Measurements from ENCODE around the gene CTXN1.
"Not testable (repeated sequence)": the region's sequence is repeated elsewhere in the genome, so short reads cannot be mapped to it uniquely, and the experiment has no call there.

CTXN1 gene

DNA sequence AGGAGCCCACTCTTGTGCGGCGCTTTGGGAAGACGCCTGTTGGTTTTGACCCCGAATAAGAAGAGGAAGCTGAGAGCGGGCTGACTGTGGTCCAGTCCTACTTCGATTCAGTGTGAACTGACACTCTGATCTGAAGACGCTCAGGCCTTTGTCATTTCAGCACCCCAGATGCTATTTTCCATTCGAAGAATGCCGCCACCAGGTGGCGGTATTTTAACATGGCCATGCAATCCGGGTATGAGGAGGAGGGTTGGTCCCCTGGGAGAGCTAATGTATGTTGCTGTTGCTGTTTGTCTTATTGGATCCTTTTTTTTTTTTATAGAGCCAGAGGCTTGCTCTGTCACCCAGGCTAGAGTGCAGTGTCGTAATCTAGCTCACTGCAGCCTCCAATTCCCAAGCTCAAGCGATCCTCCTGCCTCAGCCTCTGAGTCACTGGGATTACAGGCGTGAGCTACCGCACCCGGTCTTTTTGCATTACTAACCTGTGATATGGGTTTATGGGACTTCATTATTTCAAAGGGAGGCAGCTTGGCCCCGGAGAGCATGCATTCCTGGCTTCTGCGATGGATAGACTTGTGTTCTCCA, 18.3 kb upstream of the CTXN1 start:
- peak; percentile 77 for FAIRE-seq

DNA sequence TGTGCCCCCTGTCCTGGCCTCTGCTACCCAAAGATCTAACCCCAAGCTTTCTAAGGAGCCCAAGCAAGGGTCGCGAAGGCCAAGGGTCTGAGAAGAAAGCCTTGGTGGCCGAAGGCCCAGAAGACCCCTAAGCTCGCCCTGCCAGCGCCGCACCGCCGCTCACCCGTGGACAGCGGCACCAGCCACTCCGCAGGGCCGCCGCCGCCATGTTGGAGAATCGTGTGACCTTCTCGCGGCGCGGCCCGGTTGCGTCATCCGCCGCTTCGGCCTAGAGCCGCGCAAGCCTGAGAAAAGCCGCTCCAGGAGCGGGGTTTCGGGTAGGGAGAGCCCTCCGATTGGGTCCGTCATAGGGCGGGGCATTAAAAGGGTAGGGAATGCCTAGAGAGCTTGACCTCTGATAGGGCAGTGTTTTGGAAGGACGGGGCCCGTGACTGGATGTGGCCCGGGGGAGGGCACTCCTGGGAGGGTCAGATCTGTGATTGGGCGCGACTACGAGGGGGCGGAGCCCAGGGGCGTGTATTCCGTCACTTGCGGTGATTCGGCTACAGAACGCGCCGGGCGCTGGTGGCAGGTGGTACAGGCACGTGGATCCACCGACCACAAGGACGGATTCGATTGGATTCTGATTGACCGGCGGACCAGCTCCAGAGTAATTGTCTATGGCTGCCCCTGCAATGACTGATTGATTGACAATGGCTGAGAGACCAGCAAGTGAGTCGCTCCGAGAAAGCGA, 17.7 kb upstream of the CTXN1 start, which contains the start of gene TIMM44:
Gene TIMM44, minus strand, starts transcription at position 223 of the 733 bp plus-strand sequence. Its CDS starts 15 bp downstream, at position 208.
- peak; percentile 99 for FAIRE-seq

DNA sequence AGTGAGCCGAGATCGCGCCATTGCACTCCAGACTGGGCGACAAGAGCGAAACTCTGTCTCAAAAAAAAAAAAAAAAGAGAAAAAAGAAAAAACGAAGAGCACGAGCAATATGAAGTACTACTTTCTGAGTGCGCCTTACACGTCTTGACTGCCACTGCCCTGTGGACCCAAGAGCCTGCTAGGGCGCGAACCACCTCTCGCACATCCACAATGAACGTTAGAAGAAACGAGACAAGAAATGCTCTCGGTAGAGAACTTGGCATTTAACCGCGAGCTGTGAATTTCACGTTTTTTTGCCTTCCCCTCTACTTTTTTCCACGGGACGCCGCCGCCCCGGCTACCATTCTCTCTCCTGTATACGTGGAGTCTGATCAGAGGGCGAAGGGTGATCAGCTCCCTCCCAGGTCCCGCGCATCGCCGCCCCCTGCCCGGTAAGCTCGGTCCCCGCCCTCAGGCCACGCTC, 17.1 kb upstream of the CTXN1 start:
- no peak for FAIRE-seq

DNA sequence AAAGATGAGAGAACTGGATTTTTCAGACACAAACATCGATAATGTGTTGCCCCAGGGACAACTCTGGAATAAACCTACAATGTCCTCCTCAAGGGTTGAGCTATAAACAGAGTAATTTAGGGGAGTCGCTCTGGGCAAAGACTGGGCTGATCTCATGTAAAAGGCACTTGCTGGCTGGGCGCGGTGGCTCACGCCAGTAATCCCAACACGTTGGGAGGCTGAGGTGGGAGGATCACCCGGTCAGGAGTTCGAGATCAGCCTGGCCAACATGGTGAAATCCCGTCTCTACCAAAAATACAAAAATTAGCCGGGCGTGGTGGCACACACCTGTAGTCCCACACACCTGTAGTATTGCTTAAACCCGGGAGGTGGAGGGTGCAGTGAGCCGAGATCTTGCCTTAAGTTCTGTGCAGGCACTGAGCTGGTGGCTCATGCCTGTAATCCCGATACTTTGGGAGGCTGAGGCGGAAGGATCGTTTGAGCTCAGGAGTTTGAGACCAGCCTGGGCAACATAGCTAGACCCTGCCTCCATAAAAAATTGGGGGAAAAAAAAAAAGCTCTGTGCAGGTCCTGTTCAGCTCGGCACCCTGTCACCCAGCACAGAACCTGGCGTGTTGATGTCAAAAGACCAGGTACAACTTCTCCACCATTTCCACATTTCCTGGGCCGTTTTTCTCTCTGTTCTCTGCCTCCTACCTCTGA, 16.1 kb upstream of the CTXN1 start:
- FAIRE-seq = no peak

DNA sequence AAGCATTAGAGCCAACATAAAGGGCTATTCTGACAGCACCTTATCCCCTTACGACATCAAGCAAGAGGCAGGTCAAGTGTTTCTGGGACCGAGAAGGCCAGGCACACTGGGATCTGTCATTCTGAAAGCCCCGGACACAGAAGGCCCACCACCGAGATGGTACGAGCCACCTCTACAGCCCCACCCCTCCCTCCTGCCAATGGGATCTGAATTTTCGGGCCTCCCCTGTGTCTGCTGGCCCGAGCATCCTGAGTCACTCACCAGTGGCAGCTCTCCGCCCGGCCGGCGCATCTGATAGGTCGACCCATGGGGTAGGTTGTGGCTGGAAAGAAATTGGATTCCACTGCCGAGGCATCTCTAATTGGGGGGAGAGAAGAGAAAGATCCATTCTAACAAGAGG, 14.9 kb upstream of the CTXN1 start:
- no peak for FAIRE-seq

DNA sequence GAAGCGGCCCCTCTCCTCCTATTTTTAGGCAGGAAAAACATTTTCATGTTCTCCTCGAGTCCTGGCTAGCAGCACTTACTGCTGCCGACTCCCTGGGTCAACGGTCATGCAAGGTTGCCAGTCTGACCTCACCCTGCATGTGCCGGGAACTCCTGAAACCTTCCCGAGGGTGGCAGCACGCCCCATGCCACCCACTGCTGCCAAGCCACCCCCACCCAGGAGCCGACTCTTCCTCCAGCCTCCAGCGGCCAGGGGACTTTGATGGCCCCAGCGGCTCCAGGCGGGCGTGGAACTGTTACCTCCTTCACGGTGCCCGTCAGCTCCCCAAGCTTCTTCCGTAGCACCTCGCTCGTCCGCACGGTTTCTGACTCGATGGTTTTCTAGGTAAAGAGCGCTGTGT, 8.8 kb upstream of the CTXN1 start:
- no peak for FAIRE-seq

DNA sequence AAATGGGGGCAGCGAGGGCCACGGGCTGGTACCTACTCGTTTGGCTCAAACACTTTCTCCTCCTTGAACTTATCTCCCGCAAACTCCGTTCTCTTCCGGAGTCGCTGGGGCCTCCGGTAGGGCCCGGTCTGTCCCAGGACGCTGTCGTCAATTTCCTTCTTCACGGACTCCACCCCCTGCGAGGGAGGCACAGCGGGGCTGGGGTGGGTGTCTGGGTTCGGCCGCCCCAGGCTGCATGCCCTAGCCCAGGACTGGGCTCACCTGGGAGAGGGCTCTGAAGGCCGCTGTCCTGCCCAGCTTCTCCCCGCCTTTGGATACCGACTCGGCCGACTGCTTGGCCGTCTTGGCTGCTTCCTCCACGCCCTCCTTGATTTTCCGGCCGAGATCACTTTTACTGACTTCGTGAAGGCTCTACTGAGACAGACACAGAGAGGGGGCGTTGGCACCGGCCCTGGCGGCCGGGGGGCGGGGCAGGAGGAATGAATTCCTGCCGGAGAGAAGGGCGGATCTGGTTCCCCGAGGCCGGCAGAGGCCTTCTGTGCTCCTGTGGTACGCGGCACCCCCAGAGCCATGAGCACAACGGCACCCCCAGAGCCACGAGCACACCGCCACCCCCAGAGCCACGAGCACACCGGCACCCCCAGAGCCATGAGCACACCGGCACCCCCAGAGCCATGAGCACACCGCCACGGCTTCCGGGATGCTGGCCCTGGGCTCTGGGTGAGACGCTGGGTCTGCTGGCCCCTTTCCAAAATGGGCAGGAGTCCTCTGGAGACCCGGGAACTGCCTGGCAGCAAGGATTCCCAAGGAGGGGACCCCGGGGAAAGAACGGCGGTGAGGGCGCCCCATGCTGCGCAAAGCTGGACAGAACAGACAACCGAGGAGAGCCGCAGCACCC, 8.1 kb upstream of the CTXN1 start:
- FAIRE-seq = no peak

DNA sequence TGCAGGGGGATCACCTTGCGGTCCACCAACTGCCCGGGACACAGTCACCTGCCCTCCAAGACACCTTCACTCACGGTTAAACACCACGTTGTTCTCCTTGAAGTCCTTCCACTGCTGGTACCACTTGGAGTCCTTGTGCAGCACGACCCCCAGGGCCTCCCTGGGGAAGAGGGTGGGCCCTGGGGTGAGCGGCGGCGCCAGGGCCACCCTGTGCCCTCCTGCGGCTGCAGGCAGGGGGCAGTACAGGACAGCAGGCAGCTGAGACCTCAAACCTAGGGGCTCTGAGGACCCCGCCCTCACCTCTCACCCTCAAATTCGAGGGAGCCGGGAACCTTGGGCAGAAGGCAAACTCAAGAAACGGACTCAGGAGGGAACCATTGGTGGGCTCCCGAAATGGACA, 7.5 kb upstream of the CTXN1 start:
- FAIRE-seq = no peak

DNA sequence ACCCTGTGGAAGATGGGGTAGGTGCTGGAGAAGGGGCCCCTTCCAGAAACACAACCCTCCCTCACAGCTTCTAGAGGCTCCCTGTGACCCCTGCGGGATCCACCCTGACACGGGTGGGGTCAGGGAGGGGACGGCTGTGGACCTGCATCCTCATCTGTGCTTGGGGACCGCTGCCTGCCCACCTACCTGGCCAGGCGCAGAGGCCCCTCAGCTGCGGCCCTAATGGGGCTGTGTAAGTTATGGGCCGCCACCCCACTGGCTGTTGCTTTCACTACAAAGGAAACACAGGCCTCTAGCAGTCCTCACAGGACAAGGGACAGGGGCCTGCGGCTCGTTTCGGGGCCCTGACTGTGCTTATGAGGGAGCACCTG, 7.0 kb upstream of the CTXN1 start:
- FAIRE-seq = no peak

DNA sequence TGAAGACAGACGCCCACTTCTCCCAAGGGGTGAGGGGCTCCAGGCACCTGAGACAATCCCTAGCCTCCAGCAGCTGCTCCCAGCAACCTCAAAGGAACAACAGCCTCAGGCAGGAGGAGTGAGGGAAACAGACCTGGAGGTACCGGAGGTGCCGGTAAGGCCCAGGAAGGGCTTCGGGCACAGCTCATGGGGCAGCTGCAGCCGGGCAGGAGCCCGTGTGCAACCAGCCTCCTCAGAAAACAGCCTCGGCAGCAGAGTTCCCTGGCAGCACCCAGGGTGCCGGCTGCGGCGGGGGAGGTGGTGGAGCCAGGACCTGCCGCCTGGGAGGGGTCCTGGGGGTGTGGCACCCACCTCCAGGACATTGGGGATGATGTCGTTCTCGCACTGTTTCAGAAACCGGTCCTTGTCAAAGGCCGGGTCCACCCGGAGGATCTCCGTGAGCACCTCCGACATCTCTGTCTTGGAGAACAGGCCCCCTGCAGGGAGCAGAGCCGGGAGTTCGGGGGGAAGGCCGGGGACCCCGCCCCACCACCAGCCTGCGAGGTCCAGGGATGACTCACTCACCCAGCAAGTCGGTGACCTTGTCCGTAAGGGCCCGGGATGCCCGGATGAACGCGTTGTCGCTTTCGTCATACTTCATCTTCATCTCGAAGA, 6.5 kb upstream of the CTXN1 start:
- FAIRE-seq = no peak

DNA sequence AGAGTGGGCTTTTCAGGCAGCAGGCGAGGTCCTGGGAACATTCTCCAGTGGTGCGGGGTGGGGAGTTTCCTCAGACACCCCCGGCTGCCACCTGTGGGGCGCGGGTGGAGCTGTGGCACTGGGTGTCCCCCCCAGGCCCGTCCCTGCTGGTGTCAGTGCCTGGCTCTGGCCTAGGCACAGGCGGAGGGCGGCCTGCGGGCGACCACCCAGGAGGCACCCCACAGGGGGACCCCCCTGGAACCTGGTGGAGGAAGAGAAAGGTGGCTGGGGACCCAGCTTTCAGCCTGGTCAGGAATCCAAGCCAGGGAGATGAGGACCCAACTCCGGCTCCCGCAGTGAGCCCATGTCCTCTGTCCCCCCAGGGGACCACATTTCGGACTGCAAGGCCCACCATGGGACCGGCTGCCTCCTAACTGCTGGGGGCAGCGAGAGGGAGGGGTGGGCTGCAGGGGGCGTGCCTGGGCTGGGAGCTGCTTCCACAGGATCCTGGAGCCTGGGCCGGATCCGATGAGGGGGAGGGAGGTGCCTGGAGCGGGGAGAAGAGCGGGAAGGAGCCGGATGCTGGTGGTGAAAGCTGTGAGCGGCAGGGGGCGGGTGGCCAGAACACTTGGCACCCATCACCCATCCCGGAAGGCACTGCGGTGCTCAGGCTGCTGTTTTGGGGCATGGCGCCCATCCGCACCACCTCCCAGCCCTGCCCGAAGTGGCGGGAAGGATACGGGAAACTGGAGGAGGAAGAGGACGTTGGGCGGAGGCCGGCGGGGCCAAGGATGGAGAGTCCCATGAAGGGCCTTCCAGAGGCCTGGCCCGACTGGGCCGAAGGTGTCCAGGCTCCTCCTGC, 5.5 kb upstream of the CTXN1 start:
- FAIRE-seq = no peak

DNA sequence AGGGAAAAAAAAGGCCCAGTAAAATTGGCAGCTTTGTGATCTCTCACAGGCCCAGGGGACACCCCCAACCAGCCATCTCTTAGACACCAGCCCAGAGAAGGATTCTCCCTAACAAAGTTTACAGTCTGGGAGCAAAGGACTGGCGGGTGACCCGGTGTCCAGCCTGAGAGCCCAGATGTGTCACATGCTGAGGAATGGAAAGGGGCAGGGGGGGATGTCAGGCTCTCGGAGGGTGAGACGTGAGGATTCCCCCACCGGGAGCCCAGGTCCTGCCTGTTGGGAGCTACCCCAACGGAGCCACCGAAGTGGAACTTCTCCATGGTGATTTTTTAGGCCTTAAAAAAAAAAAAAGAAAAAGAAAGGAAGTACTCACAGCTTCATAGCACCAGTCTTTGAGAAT, 4.8 kb upstream of the CTXN1 start:
- FAIRE-seq = no peak

DNA sequence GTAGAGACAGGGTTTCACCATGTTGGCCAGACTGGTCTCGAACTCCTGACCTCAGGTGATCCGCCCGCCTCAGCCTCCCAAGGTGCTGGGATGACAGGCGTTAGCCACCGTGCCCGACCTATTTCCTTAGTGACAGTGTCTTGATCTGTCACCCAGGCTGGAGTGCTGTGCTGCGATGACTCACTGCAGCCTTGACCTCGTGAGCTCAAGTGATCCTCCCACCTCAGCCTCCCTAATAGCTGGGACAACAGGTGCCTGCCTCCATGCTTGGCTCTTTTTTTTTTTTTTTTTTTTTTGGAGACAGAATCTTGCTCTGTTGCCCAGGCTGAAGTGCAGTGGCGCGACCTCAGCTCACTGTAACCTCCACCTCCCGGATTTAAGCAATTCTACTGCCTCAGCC, 4.1 kb upstream of the CTXN1 start:
- FAIRE-seq = not testable (repeated sequence)

DNA sequence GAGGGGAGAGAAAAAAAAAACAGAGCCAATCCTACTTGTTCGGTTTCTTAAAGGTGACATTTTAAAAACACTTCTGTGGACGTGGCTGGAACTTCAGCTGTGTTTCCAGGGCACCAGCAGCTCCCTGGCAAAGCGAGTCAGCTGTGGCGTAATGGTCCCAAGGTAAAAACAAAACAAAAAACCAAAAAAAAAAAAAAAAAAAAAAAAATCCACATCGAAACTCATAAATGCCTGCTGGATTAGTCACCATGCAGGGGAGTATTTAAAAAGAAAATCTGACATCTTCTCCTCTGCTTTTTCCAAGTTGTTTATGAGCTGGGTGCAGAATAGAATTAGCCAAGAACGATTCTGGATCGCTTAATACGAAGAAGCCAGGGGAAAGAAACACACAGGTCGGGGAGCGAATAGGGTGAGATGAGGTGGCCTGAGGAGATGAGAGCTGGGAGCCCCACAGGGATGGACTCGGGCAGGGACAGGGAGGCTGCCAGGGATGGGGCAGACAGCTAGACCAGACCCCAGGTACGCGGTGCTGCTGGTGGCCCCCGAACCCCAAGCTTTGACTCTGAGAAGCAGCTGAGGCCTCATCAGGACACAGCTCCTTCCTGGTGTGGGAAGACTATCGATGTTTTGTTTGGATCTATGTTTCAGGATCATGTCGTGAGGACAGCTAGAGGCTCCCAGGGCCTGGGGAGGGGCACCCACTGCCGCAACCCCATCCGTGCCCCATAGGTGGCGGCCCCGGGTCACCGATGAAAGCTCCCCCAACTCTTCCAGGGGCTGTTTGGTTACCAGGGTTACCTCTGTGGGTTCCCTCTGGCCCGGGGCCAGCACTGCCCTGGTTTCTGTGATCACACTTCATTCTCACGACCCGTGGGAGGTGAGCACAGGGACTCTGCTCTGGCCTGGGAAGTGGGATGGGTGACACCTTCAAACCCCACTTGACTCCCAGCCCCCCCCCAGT, 3.1 kb upstream of the CTXN1 start:
- FAIRE-seq = no peak

DNA sequence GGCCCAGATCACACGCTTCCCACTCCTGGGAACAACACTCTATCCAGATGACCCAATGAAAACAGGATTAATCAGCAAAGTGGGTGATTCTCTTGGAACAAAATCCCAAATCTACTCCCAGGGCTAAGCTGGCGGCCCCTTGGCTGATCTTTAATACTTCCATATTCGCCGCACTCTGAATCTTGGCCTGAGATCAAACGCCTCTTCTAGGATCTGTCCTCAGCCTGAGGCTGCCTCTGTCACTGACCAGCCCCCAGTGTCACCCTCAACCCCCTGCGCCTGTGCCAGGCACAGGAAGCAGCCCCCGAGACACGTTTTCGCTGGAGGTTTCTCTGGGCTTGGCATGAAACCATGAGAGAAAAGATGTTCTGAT, 2.4 kb upstream of the CTXN1 start:
- no peak for FAIRE-seq

DNA sequence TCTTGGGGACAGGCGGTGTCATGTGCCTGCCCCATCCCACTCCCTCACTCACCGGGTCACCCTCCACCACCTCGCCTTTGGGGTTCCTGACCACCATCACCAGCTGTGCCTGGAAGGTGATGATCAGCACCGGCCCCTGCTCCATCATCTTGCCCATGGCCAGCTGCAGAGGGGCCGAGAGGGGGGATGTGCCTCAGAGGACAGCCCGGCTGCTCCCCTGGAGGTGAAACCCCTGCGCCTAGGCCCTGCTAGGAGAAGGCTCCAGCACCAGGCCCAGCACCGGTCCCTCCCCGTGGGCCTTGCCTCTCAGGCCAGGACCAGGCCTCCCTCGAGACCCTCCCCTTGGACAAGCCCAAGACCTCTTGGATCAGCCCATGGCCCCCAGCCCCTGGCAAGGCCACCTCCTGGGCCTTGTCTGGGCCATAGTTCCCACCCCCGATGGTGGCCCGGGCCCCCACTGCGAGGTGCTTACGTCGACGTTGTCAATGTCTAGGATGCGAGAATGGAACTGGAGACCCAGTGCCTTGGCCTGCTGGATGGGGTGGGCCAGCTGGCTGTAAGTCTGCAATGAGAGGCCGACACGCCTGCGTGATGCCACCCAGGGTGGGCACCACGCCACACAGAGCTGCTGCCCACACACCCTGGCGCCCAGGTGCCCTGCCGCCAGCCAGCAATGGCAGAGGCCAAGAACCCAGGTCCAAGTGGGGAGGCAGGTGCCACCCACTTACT, 1.8 kb upstream of the CTXN1 start:
- FAIRE-seq = no peak

DNA sequence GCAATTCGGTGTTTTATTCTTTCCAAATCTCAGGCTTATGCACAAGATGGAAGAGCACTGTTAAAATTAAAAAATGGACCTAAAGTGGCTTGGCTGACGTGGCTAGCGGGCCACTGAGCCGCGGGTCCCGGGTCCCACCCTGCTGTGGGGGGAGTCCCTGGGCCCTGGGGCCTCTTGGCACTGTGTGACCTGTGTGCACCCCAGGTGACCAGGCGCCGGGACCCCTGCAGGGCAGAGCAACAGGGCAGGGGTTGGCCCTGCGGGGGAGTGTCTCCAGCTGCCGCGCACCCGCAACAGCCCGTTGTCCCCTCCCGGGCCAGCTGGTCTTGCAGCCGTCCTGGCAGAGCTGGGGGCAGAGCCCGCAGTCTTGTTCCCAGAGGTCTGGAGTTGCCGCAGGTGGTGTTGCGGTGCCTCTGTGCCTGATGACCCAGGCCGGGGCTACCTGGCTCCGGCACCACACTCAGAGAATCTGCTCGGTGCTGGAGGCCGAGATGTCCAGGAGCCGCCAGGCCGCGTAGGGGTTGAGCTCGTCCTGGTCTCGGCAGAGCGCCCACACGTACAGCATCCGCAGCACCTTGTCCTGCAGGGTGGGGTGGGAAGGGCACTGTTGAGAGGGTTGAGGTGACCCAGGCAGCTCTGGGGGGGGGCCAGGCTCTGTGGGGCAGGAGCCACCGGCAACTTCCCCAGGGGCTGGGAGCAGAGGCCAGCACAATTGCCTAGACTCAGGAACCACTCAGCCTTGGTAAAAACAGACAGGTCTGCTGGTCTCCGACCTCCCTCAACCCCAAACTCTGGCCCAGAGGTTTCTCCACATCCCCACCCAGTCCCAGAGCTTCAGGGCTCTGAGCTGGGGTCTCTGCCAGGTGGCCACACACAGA, 1.0 kb upstream of the CTXN1 start:
- no peak for FAIRE-seq

DNA sequence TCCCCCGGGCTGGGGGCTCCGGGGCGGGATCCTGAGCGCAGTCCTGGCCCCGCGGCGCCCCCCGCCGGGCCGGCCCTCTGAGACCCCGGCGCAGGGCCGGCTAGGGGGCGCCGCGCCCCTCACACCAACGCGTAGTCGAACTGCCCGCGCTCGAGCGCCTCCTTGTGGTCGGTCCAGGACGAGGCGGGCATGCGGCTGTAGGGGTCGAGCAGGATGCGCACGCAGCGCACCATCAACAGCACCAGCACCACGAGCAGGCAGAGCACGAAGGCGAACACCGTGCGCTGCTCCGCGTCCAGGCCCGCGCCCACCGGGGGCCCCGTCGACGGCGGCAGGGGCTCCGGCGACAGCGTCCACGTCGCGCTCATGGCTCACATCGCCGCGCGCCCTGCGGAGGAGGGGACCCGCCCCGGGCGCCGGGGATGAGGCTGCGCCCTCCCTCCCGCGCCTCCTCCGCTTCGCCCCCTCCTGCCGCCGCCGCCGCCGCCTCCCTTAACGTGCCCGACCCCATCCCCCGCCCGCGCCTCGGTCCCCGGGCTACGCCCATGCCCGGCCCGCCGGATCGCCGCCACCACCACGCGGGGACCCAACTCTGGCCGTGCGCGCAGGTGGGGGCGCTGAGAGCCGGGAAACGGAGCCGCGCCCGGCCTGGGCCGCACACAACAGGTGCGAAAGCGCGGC, 624 bp downstream of the CTXN1 start:
- FAIRE-seq = no peak

All from A204.1 (cell line).